Measurements from ENCODE around the gene FUCA2. TPM values are rescaled to one million over a fixed set of nuclear protein-coding genes. Genes with fewer than 3 reads are reported as not detected.
"Not testable (repeated sequence)": the region's sequence is repeated elsewhere in the genome, so short reads cannot be mapped to it uniquely, and the experiment has no call there.

Gene FUCA2
- total and polyA plus RNA-seq, 4 donors: 17.4 to 36.6 (median 26.9) TPM

- intact Hi-C loops (cut with DNase I); ATAC-seq (ENCODE audit: low FRiP score); H3K4me3 ChIP-seq (ENCODE audit: low read length in 2 of 2); H3K4me1 ChIP-seq (ENCODE audit: control insufficient read depth in 1 of 2, insufficient read depth in 2 of 2, low read length in 2 of 2); H3K27ac ChIP-seq (ENCODE audit: low read depth in 1 of 2, low read length in 2 of 2); H3K9me3 ChIP-seq (ENCODE audit: control insufficient read depth, low read length); DNase-seq; H3K27me3 ChIP-seq (ENCODE audit: control insufficient read depth in 1 of 2, insufficient read depth in 2 of 2, low read length in 1 of 2); H3K36me3 ChIP-seq (ENCODE audit: control insufficient read depth in 1 of 2, insufficient read depth in 2 of 2, low read length in 1 of 2): not testable (repeated sequence)
- WGBS, 2 donors: 95 to 96% methylated on average over 13 of the region's 13 CpGs
These were observed 1.2 kb downstream of the FUCA2 start for GRCh38 chr6:143510326-143510725.

GRCh38 chr6:143507358-143508145 is 4.0 kb downstream of the FUCA2 start:
- ATAC-seq (ENCODE audit: low FRiP score) (no peak), DNase-seq (no peak)
- Histone ChIP-seq H3K9me3 (ENCODE audit: control insufficient read depth, low read length) (no peaks in the 10 kb centered on the region), H3K36me3 (ENCODE audit: control insufficient read depth in 1 of 2, insufficient read depth in 2 of 2, low read length in 1 of 2) (peaks cover 0 to 2% of the 10 kb centered on the region in 2 donors), H3K27me3 (ENCODE audit: control insufficient read depth in 1 of 2, insufficient read depth in 2 of 2, low read length in 1 of 2) (no peaks in the 10 kb centered on the region), H3K27ac (ENCODE audit: low read depth in 1 of 2, low read length in 2 of 2) (no peak overlapping the region), H3K4me3 (ENCODE audit: low read length in 2 of 2) (no peak overlapping the region), H3K4me1 (ENCODE audit: control insufficient read depth in 1 of 2, insufficient read depth in 2 of 2, low read length in 2 of 2) (no peaks in the 10 kb centered on the region)
- 87 to 88% methylated on average over 6 of the region's 6 CpGs for WGBS, 2 donors
- intact Hi-C loops (cut with DNase I): no loop called here

GRCh38 chr6:143506620-143507019 is 4.9 kb downstream of the FUCA2 start:
- ATAC-seq (ENCODE audit: low FRiP score) (no peak), DNase-seq (no peak)
- Histone ChIP-seq H3K27me3 (ENCODE audit: control insufficient read depth in 1 of 2, insufficient read depth in 2 of 2, low read length in 1 of 2) (no peaks in the 10 kb centered on the region), H3K4me3 (ENCODE audit: low read length in 2 of 2) (no peak overlapping the region), H3K27ac (ENCODE audit: low read depth in 1 of 2, low read length in 2 of 2) (no peak overlapping the region), H3K4me1 (ENCODE audit: control insufficient read depth in 1 of 2, insufficient read depth in 2 of 2, low read length in 2 of 2) (no peaks in the 10 kb centered on the region), H3K9me3 (ENCODE audit: control insufficient read depth, low read length) (no peaks in the 10 kb centered on the region), H3K36me3 (ENCODE audit: control insufficient read depth in 1 of 2, insufficient read depth in 2 of 2, low read length in 1 of 2) (peaks cover 0 to 2% of the 10 kb centered on the region in 2 donors)
- intact Hi-C loops (cut with DNase I): no loop called here
- 87 to 93% methylated on average over 2 of the region's 2 CpGs for WGBS, 2 donors

- Histone ChIP-seq H3K27ac (ENCODE audit: low read depth in 1 of 2, low read length in 2 of 2) (no peak overlapping the region), H3K27me3 (ENCODE audit: control insufficient read depth in 1 of 2, insufficient read depth in 2 of 2, low read length in 1 of 2) (no peaks in the 10 kb centered on the region), H3K9me3 (ENCODE audit: control insufficient read depth, low read length) (no peaks in the 10 kb centered on the region), H3K36me3 (ENCODE audit: control insufficient read depth in 1 of 2, insufficient read depth in 2 of 2, low read length in 1 of 2) (peaks cover 0 to 2% of the 10 kb centered on the region in 2 donors), H3K4me3 (ENCODE audit: low read length in 2 of 2) (no peak overlapping the region), H3K4me1 (ENCODE audit: control insufficient read depth in 1 of 2, insufficient read depth in 2 of 2, low read length in 2 of 2) (no peaks in the 10 kb centered on the region)
- ATAC-seq (ENCODE audit: low FRiP score) (no peak), DNase-seq (no peak)
- 94 to 97% methylated on average over 6 of the region's 6 CpGs for WGBS, 2 donors
- intact Hi-C loops (cut with DNase I): no loop called here
These were observed 5.3 kb downstream of the FUCA2 start for GRCh38 chr6:143506199-143506598.

GRCh38 chr6:143505537-143505936 is 6.0 kb downstream of the FUCA2 start:
- Histone ChIP-seq H3K4me1 (ENCODE audit: control insufficient read depth in 1 of 2, insufficient read depth in 2 of 2, low read length in 2 of 2) (no peaks in the 10 kb centered on the region), H3K36me3 (ENCODE audit: control insufficient read depth in 1 of 2, insufficient read depth in 2 of 2, low read length in 1 of 2) (peaks cover 0 to 2% of the 10 kb centered on the region in 2 donors), H3K4me3 (ENCODE audit: low read length in 2 of 2) (no peak overlapping the region), H3K9me3 (ENCODE audit: control insufficient read depth, low read length) (no peaks in the 10 kb centered on the region), H3K27me3 (ENCODE audit: control insufficient read depth in 1 of 2, insufficient read depth in 2 of 2, low read length in 1 of 2) (no peaks in the 10 kb centered on the region), H3K27ac (ENCODE audit: low read depth in 1 of 2, low read length in 2 of 2) (no peak overlapping the region)
- DNase-seq (no peak), ATAC-seq (ENCODE audit: low FRiP score) (no peak)
- intact Hi-C loops (cut with DNase I): no loop called here
- 95 to 96% methylated on average over 2 of the region's 2 CpGs for WGBS, 2 donors

GRCh38 chr6:143505111-143505510 is 6.4 kb downstream of the FUCA2 start:
- peaks cover 0 to 2% of the 10 kb centered on the region in 2 donors for H3K36me3 ChIP-seq (ENCODE audit: control insufficient read depth in 1 of 2, insufficient read depth in 2 of 2, low read length in 1 of 2)
- intact Hi-C loops (cut with DNase I): no loop called here

DNA sequence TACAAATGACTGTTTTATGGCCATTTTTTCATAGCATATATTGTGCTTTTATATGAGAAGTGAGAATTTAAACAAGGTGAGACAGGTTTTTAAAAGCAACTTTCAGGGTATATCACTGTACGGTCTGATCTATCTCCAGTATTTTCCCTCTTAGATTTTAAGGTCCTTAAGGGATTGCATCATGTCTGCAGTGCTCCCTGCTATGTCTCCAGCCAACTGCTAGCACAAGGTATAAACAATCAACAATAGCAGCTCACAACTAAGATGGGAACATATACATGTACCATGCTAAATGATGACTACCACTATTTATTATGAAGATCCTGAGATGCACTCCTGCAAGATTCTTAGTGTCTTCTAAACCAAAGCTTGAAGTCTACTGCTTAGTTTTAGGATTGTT is 7.2 kb downstream of the FUCA2 start:
- 64 to 86% methylated on average over 1 of the region's 1 CpG for WGBS, 2 donors
- Histone ChIP-seq H3K9me3 (ENCODE audit: control insufficient read depth, low read length) (no peaks in the 10 kb centered on the region), H3K4me3 (ENCODE audit: low read length in 2 of 2) (no peak overlapping the region), H3K4me1 (ENCODE audit: control insufficient read depth in 1 of 2, insufficient read depth in 2 of 2, low read length in 2 of 2) (no peaks in the 10 kb centered on the region), H3K36me3 (ENCODE audit: control insufficient read depth in 1 of 2, insufficient read depth in 2 of 2, low read length in 1 of 2) (peaks cover 0 to 2% of the 10 kb centered on the region in 2 donors), H3K27me3 (ENCODE audit: control insufficient read depth in 1 of 2, insufficient read depth in 2 of 2, low read length in 1 of 2) (no peaks in the 10 kb centered on the region), H3K27ac (ENCODE audit: low read depth in 1 of 2, low read length in 2 of 2) (no peak overlapping the region)
- DNase-seq (no peak), ATAC-seq (ENCODE audit: low FRiP score) (no peak)
- intact Hi-C loops (cut with DNase I): no loop called here

More at GRCh38 chr6:143505111-143505510, 6.4 kb downstream of the FUCA2 start:
- Histone ChIP-seq H3K4me3 (ENCODE audit: low read length in 2 of 2) (no peak overlapping the region), H3K4me1 (ENCODE audit: control insufficient read depth in 1 of 2, insufficient read depth in 2 of 2, low read length in 2 of 2) (no peaks in the 10 kb centered on the region), H3K9me3 (ENCODE audit: control insufficient read depth, low read length) (no peaks in the 10 kb centered on the region), H3K27ac (ENCODE audit: low read depth in 1 of 2, low read length in 2 of 2) (no peak overlapping the region), H3K27me3 (ENCODE audit: control insufficient read depth in 1 of 2, insufficient read depth in 2 of 2, low read length in 1 of 2) (no peaks in the 10 kb centered on the region)
- DNase-seq: no peak
- ATAC-seq (ENCODE audit: low FRiP score): no peak
- WGBS, 2 donors: 73 to 80% methylated on average over 5 of the region's 5 CpGs

DNA sequence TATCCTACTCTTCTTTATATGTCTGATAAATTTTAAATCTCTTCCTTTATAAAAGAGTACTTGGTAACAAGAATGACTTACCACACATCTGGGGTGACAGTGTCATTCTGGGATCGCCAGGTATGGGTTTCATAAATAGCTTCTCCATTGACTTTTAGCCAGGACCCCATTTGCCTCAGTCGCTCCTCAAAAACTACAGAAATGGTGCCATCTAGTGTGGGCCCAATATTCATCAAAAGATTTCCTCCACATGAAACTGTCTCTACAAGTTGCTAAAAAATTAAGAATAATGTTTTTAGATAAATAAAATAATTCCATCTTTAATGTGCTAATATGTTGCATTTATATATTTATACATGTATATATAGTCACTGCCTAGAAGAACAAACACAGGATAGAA is 9.7 kb downstream of the FUCA2 start:
- Histone ChIP-seq H3K4me1 (ENCODE audit: control insufficient read depth in 1 of 2, insufficient read depth in 2 of 2, low read length in 2 of 2) (no peaks in the 10 kb centered on the region), H3K9me3 (ENCODE audit: control insufficient read depth, low read length) (no peaks in the 10 kb centered on the region), H3K27ac (ENCODE audit: low read depth in 1 of 2, low read length in 2 of 2) (no peak overlapping the region), H3K4me3 (ENCODE audit: low read length in 2 of 2) (no peak overlapping the region), H3K36me3 (ENCODE audit: control insufficient read depth in 1 of 2, insufficient read depth in 2 of 2, low read length in 1 of 2) (peaks cover 0 to 2% of the 10 kb centered on the region in 2 donors), H3K27me3 (ENCODE audit: control insufficient read depth in 1 of 2, insufficient read depth in 2 of 2, low read length in 1 of 2) (no peaks in the 10 kb centered on the region)
- WGBS, 2 donors: 81 to 82% methylated on average over 2 of the region's 2 CpGs
- ATAC-seq (ENCODE audit: low FRiP score): no peak
- intact Hi-C loops (cut with DNase I): no loop called here
- no peak for DNase-seq

DNA sequence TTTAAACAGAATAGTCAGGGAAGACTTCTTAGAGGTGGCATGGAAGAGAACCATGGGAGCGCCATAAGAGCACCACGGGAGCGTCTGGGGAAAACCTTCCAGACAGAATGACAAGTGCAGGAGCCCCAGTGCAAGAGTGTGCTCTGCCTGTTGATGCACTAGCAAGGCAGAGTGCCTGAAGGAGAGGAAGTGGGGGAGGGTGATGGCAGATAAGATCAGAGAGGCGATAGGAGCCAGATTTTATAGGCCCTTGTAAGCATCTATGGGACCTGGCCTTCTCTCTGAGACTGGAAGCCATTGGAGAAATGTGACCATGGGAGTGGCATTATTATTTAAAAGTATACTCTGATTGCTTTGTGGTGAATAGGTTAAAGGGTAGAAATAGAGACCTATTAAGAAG is 13.1 kb downstream of the FUCA2 start:
- no peaks in the 10 kb centered on the region for H3K36me3 ChIP-seq (ENCODE audit: control insufficient read depth in 1 of 2, insufficient read depth in 2 of 2, low read length in 1 of 2)
- WGBS, 2 donors: 90% methylated on average over 4 of the region's 4 CpGs
- H3K27ac ChIP-seq (ENCODE audit: low read depth in 1 of 2, low read length in 2 of 2): no peak overlapping the region
- H3K4me3 ChIP-seq (ENCODE audit: low read length in 2 of 2): no peak overlapping the region
- DNase-seq (no peak), ATAC-seq (ENCODE audit: low FRiP score) (no peak)
- intact Hi-C loops (cut with DNase I): no loop called here
- no peaks in the 10 kb centered on the region for H3K27me3 ChIP-seq (ENCODE audit: control insufficient read depth in 1 of 2, insufficient read depth in 2 of 2, low read length in 1 of 2)
- H3K4me1 ChIP-seq (ENCODE audit: control insufficient read depth in 1 of 2, insufficient read depth in 2 of 2, low read length in 2 of 2): no peaks in the 10 kb centered on the region
- H3K9me3 ChIP-seq (ENCODE audit: control insufficient read depth, low read length): no peaks in the 10 kb centered on the region
